GM19351 (cell line): ENCODE data around the gene TRUB2.
A peak's percentile ranks its signal among the peaks of the same experiment; 100 is the strongest.

Experiments
- ATAC-seq: cut with Tn5 transposase; IDR thresholded peaks from one replicate; pipeline ENCODE4 v1.9.1; 2021; ENCODE audit warnings: mild to moderate bottlenecking, moderate library complexity; ENCODE audit not compliant: unreplicated experiment

Gene TRUB2

GRCh38 chr9:128322404-128323211 lies at the start of gene TRUB2, which contains the start of gene COQ4:
TSS of gene TRUB2 (minus strand) at chr9:128322447. CDS start at chr9:128322408, 39 bp downstream.
TSS of gene COQ4 (plus strand) at chr9:128322839. CDS start at chr9:128322859, 20 bp downstream.
- ATAC-seq, result peak; percentile 84

- ATAC-seq, result no peak
These were observed 49.4 kb upstream of the TRUB2 start for GRCh38 chr9:128371630-128372117.

GRCh38 chr9:128370752-128371629 lies 48.7 kb upstream of the TRUB2 start, which contains the start of gene URM1:
TSS of gene URM1 (plus strand) at chr9:128371374. CDS start at chr9:128371381, 7 bp downstream.
- ATAC-seq, result peak; percentile 93

GRCh38 chr9:128370367-128370751 lies 48.1 kb upstream of the TRUB2 start:
- no peak for ATAC-seq

- no peak for ATAC-seq
These were observed 46.9 kb upstream of the TRUB2 start for GRCh38 chr9:128369024-128369706.

GRCh38 chr9:128365525-128365924 lies 43.3 kb upstream of the TRUB2 start:
- ATAC-seq, result no peak

GRCh38 chr9:128362774-128363173 lies 40.5 kb upstream of the TRUB2 start:
- no peak for ATAC-seq

GRCh38 chr9:128361986-128362646 lies 39.9 kb upstream of the TRUB2 start:
- peak; percentile 76 for ATAC-seq

GRCh38 chr9:128361296-128361985 lies 39.2 kb upstream of the TRUB2 start:
- ATAC-seq, result no peak

GRCh38 chr9:128360826-128361225 lies 38.6 kb upstream of the TRUB2 start:
- no peak for ATAC-seq

- no peak for ATAC-seq
These were observed 36.6 kb upstream of the TRUB2 start for GRCh38 chr9:128358861-128359260.

GRCh38 chr9:128358090-128358489 lies 35.8 kb upstream of the TRUB2 start:
- ATAC-seq, result no peak

- no peak for ATAC-seq
These were observed 33.2 kb upstream of the TRUB2 start for GRCh38 chr9:128355451-128355850.

- ATAC-seq, result no peak
These were observed 27.5 kb upstream of the TRUB2 start for GRCh38 chr9:128349772-128350171.

GRCh38 chr9:128349125-128349524 lies 26.9 kb upstream of the TRUB2 start:
- ATAC-seq, result no peak

- no peak for ATAC-seq
These were observed 22.8 kb upstream of the TRUB2 start for GRCh38 chr9:128344931-128345605.

- ATAC-seq, result no peak
These were observed 21.6 kb upstream of the TRUB2 start for GRCh38 chr9:128343855-128344254.

GRCh38 chr9:128342971-128343680 lies 20.9 kb upstream of the TRUB2 start:
- ATAC-seq, result no peak

- ATAC-seq, result no peak
These were observed 19.2 kb upstream of the TRUB2 start for GRCh38 chr9:128341435-128341849.
